CD4-positive, CD25-positive, alpha-beta regulatory T cell (primary cell): Measurements from ENCODE around the gene UNC5B. TPM values are rescaled to one million over a fixed set of nuclear protein-coding genes. Genes with fewer than 3 reads are reported as not detected.

Experiments
- ATAC-seq, 2 donors: fragments of 150-1000 bp; cut with Tn5 transposase; one replicate each; pipeline ENCODE4 v1.10.0; 2021; ENCODE audit warnings: low read depth in 2 of 2, moderate number of reproducible peaks in 2 of 2, moderate library complexity in 1 of 2
- DNase-seq, 3 donors: peaks; one replicate each; pipeline versions ENCODE4 v3.0.0 to v3.0.0-alpha.2; 2012 to 2022; ENCODE audit warnings: mixed read lengths in 1 of 3
- H3K27ac ChIP-seq: one replicate; pipeline ENCODE4 v1.7.0; 2013; ENCODE audit warnings: mild to moderate bottlenecking, low read length; ENCODE audit not compliant: insufficient read depth, poor library complexity, severe bottlenecking
- H3K27me3 ChIP-seq: one replicate; pipeline ENCODE4 v1.7.0; 2013; ENCODE audit warnings: low read length; ENCODE audit not compliant: control insufficient read depth, insufficient read depth
- H3K36me3 ChIP-seq: one replicate; pipeline ENCODE4 v1.7.0; 2013; ENCODE audit warnings: mild to moderate bottlenecking, low read length, moderate library complexity; ENCODE audit not compliant: control insufficient read depth, insufficient read depth
- H3K4me1 ChIP-seq: 2 replicates; pipeline ENCODE4 v1.7.0; 2013; ENCODE audit warnings: mild to moderate bottlenecking, low read length; ENCODE audit not compliant: insufficient read depth, control insufficient read depth, poor library complexity, severe bottlenecking
- H3K4me3 ChIP-seq: one replicate; pipeline ENCODE4 v1.7.0; 2013; ENCODE audit warnings: low read depth, mild to moderate bottlenecking, low read length, moderate library complexity
- H3K9me3 ChIP-seq, 2 experiments: 1 replicate in 1 of 2; 2 replicates in 1 of 2; pipeline ENCODE4 v1.7.0; 2013; ENCODE audit warnings: low read length in 2 of 2, mild to moderate bottlenecking in 1 of 2, moderate library complexity in 1 of 2; ENCODE audit not compliant: control insufficient read depth in 2 of 2
- H3K27ac Mint-ChIP-seq, 3 donors: one replicate each; pipeline ENCODE4 v1.8.0; 2020 to 2022; ENCODE audit warnings: mild to moderate bottlenecking in 3 of 3, mixed read lengths in 3 of 3, moderate library complexity in 2 of 3
- H3K27me3 Mint-ChIP-seq: one replicate; pipeline ENCODE4 v1.8.0; 2022; ENCODE audit warnings: mild to moderate bottlenecking, mixed read lengths
- H3K36me3 Mint-ChIP-seq: one replicate; pipeline ENCODE4 v1.8.0; 2020; ENCODE audit warnings: mixed read lengths
- H3K4me1 Mint-ChIP-seq, 4 donors: one replicate each; pipeline ENCODE4 v1.8.0; 2020 to 2022; ENCODE audit warnings: mixed read lengths in 4 of 4, mild to moderate bottlenecking in 1 of 4
- H3K4me3 Mint-ChIP-seq, 4 donors: one replicate each; pipeline ENCODE4 v1.8.0; 2020 to 2022; ENCODE audit warnings: mild to moderate bottlenecking in 4 of 4, mixed read lengths in 4 of 4, moderate library complexity in 3 of 4
- H3K9me3 Mint-ChIP-seq, 7 donors: one replicate each; pipeline ENCODE4 v1.8.0; 2020 to 2022; ENCODE audit warnings: mixed read lengths in 7 of 7, mild to moderate bottlenecking in 3 of 7, moderate library complexity in 2 of 7
- polyA plus RNA-seq, 4 donors: library from polyadenylated mRNA; unstranded; fragments of 300-500 nt; fragmentation: Illumina TruSeq; gene quantifications; one replicate each; pipeline ENCODE4 v1.2.3, GENCODE V29; 2021
- total RNA-seq: library from RNA; stranded (reverse); gene quantifications from one replicate; pipeline ENCODE4 v1.2.3, GENCODE V29; 2022

UNC5B gene
- total and polyA plus RNA-seq, 5 donors from 2014 or later = 0.07 TPM; not detected in 4

DNA sequence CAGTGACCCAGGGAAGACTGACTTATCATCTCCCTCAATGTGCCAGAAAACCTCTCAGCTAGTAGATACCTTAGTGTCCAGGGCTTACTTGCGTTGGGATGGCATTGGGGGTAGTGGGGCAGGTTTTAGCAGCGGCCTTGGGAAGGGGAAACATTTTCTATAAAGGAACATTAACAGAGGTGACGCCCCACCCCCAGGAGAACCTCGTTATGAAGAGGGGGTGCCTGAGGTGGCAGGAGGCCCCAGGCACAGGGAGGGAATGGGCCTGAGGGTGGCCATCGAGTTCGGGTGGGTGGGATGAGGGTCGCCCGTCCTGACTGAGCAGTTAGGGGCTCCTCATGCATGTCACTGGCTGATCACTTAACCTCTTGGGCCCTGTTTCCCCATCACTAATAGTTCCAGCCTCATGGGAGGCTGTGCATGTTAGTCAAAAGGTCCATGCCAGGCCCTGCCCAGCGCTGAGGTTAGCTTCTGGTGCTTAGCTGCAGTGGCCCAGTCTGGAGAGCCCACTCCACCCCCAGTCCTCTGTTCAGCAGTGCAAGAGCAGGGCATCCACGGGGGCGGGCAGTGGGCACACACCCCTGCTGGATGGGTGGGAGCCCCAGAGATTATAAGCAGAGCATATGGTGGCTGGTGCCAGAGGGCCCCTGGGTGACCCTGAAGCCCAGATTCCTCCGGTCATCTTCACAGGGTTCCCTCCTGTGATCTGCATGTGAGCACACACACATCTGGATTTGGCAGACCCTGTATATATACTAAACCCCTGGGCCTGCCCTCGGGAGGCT, 27.0 kb downstream of the UNC5B start:
- Mint-ChIP-seq H3K4me3 (no peak overlapping the region), H3K27ac (peak overlapping the region in 1 of 3 donors; percentile 52), H3K27me3 (no peaks in the 10 kb centered on the region), H3K9me3 (no peaks in the 10 kb centered on the region), H3K36me3 (no peaks in the 10 kb centered on the region), H3K4me1 (no peaks in the 10 kb centered on the region)
- Histone ChIP-seq H3K9me3 (no peaks in the 10 kb centered on the region), H3K36me3 (no peaks in the 10 kb centered on the region), H3K4me3 (no peak overlapping the region), H3K27me3 (no peaks in the 10 kb centered on the region), H3K4me1 (no peaks in the 10 kb centered on the region), H3K27ac (no peak overlapping the region)
- no peak for ATAC-seq
- no peak for DNase-seq

DNA sequence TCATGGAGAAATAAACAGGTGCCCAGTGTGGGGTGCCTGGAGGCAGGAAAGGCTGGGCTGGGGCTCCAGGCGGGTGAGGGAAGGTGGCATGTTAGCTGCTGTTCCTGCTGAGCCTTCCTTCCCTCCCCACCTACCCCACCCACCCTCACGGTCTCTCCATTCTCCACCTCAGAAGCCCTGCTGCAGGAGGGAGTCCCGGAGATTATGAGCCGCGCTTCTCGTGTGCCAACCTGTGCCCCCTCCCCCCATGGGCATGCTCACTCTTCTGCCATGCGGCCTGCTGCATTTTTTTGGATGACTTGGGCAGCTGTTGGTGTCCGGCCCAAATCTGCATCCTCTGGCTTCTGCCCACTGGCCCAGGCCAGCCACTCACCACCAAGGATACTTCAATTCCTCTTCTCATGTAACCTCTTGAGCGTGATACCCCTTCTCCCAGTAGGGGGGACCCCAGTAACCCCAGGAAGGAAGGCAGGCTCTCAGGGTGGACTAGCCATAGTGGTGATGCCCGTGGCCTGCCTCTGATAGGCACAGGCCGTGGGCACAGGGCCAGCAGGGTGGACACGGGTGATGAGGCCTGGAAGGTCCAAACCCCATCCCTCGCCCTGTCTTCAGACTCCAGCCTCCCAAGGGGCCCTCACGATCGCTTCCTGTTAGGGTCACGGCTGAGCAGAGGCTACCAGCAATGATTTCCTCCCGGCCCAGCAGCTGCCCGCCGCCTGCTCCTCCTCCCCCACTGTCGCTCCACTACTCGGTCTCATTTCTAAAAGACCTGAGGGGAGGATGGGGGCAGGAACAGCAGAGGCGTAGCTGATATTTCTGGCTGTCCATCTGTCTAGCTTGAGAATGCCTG, 27.8 kb downstream of the UNC5B start:
- H3K9me3 Mint-ChIP-seq = no peaks in the 10 kb centered on the region

DNA sequence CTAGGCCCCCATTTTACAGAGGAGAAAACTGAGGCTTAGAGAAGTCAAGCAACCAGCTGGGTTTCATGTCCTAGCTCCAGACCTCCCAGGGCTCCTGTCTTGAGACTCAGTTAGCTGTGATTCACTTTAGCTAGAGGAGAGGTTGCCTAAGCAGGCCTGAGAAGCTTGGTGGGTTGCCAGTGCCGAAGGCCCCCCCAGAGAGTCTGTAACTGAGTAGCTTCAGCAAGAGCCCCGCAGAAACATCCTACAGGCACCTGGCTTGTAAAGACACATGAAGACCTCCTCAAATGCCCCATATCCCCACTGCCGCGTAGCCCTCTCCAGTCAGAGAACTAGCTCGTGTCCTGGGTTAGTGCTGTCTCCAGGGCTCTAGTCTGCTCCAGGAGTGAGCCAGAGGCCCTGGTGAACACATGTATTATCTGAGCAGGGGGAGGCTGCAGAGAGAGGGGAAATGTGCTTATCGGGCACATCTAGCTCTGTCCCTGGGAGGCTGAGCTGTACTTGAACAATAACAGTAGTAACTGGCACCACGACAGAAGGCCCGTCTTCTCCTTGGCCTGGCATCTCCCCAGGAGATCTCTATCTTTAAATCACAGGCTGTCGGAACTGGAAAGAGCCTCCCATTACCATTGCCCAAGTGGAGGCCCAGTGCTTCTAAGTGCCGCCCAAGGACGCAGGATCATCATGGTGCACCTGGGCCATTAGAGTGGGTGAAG, 28.9 kb downstream of the UNC5B start:
- Mint-ChIP-seq H3K4me3 (no peak overlapping the region), H3K9me3 (no peaks in the 10 kb centered on the region), H3K36me3 (no peaks in the 10 kb centered on the region), H3K27me3 (peaks cover 4% of the 10 kb centered on the region), H3K27ac (no peak overlapping the region), H3K4me1 (no peaks in the 10 kb centered on the region)
- H3K9me3 ChIP-seq = no peaks in the 10 kb centered on the region
- H3K4me3 ChIP-seq = no peak overlapping the region
- no peaks in the 10 kb centered on the region for H3K36me3 ChIP-seq
- H3K4me1 ChIP-seq = no peaks in the 10 kb centered on the region
- H3K27ac ChIP-seq = no peak overlapping the region
- ATAC-seq (no peak), DNase-seq (no peak)
- H3K27me3 ChIP-seq = no peaks in the 10 kb centered on the region

More for the DNA sequence above, 27.8 kb downstream of the UNC5B start:
- H3K27ac ChIP-seq = no peak overlapping the region
- no peak for DNase-seq
- peaks cover 3% of the 10 kb centered on the region for H3K27me3 Mint-ChIP-seq
- H3K4me1 ChIP-seq = no peaks in the 10 kb centered on the region
- no peak overlapping the region for H3K27ac Mint-ChIP-seq
- no peak overlapping the region for H3K4me3 ChIP-seq
- H3K27me3 ChIP-seq = no peaks in the 10 kb centered on the region
- no peaks in the 10 kb centered on the region for H3K36me3 Mint-ChIP-seq
- no peaks in the 10 kb centered on the region for H3K9me3 ChIP-seq
- H3K4me3 Mint-ChIP-seq = no peak overlapping the region
- ATAC-seq = no peak
- no peaks in the 10 kb centered on the region for H3K4me1 Mint-ChIP-seq
- no peaks in the 10 kb centered on the region for H3K36me3 ChIP-seq

DNA sequence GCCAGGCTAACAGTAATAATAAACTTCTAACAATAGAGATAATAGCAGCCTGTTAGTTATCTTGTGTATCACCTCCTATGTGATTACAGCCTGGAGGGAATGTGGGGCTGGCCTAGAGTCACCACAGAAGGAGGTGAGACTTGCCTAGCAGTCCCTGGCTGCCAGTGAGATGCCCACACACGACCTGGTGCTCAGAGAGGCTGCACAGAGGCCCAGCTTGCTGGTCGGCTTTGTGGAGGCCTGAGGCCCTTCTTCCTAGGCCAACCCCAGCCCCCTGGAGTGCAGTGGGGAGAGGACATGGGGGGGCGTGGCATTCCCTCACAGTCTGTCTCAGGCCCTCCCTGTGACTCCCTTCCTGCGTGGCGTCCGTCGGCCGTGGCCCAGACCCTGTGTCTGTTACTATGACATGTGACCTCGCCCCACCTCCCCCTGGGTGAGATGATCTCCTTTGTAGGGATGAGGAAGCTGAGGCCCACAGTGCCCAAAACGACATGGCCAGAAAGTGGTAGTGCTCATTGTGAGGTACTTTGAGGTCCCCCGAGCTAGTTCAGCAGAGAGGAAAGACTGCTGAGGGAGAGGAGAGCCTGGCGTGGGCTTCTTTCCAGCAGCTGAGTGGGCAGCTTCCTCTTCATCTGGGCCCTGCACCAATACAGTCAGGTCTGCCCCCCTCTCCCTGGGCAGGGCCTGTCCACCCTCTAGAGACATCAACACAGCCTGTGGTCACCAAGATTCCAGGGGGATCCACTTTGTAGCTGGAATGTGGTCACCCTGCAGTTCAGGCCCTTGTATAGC, 29.7 kb downstream of the UNC5B start:
- Mint-ChIP-seq H3K36me3 (no peaks in the 10 kb centered on the region), H3K27me3 (peaks cover 4% of the 10 kb centered on the region), H3K4me1 (no peaks in the 10 kb centered on the region), H3K4me3 (no peak overlapping the region), H3K27ac (no peak overlapping the region), H3K9me3 (no peaks in the 10 kb centered on the region)
- H3K4me3 ChIP-seq = no peak overlapping the region
- DNase-seq (no peak), ATAC-seq (no peak)
- H3K27me3 ChIP-seq = no peaks in the 10 kb centered on the region
- H3K27ac ChIP-seq = no peak overlapping the region
- no peaks in the 10 kb centered on the region for H3K9me3 ChIP-seq
- H3K4me1 ChIP-seq = no peaks in the 10 kb centered on the region
- H3K36me3 ChIP-seq = no peaks in the 10 kb centered on the region

DNA sequence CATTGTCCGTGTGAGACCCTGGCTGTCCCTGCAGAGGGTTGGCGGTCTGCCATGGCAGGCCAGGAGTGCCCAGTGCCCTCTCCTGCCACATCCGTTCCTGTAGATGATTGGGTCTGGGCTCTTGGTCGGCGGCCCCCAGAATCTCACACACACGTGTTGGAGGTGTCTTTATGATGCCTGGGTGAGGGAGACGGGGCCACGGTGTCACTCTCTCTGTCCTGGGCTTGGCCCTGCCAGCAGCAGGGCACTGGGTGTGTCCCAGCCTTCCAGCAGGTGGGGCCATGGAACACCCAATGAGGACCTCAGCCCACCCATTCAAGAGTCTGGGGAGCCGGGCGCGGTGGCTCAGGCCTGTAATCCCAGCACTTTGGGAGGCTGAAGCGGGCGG, 30.2 kb downstream of the UNC5B start:
- Histone ChIP-seq H3K4me1 (no peaks in the 10 kb centered on the region), H3K27me3 (no peaks in the 10 kb centered on the region), H3K36me3 (no peaks in the 10 kb centered on the region), H3K27ac (no peak overlapping the region), H3K4me3 (no peak overlapping the region), H3K9me3 (no peaks in the 10 kb centered on the region)
- Mint-ChIP-seq H3K27me3 (peaks cover 4% of the 10 kb centered on the region), H3K4me1 (no peaks in the 10 kb centered on the region), H3K4me3 (no peak overlapping the region), H3K27ac (no peak overlapping the region), H3K9me3 (no peaks in the 10 kb centered on the region), H3K36me3 (no peaks in the 10 kb centered on the region)
- no peak for DNase-seq
- ATAC-seq = no peak

DNA sequence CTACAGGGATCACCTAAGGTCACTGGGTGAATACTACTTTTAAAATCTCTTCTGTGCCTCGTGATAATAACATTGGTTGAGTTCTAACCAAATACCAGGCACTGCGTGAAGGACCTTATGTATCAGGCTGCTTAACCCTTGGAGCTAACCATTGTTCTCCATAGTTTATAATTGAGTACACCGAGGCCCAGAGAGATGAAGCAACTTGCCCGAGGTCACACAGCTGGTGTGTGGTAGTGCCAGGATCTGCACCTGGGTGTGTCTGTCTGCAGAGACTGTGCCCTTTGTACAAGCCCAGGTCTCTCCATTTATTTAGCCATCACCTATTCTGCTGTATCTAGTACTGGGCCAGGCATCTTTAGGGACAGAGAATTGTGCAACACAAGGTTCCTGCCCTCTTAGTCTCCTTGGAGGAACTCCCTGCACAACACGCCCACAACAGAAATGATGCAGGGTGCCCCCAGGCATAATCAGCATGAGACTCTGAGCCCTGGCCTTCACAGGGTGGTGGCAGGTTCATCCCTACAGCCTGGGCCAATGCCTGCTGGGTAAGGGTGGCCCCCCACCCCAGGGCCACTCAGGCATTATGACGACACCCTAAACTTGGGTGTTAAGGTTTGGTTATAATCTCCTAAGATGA, 31.5 kb downstream of the UNC5B start:
- ATAC-seq (no peak), DNase-seq (no peak)
- no peaks in the 10 kb centered on the region for H3K4me1 ChIP-seq
- no peak overlapping the region for H3K27ac ChIP-seq
- H3K27me3 ChIP-seq = no peaks in the 10 kb centered on the region
- H3K27me3 Mint-ChIP-seq = peaks cover 11% of the 10 kb centered on the region
- H3K36me3 ChIP-seq = no peaks in the 10 kb centered on the region
- no peak overlapping the region for H3K4me3 ChIP-seq
- no peaks in the 10 kb centered on the region for H3K36me3 Mint-ChIP-seq
- no peaks in the 10 kb centered on the region for H3K4me1 Mint-ChIP-seq
- H3K4me3 Mint-ChIP-seq = no peak overlapping the region
- H3K9me3 ChIP-seq = no peaks in the 10 kb centered on the region
- no peaks in the 10 kb centered on the region for H3K9me3 Mint-ChIP-seq
- H3K27ac Mint-ChIP-seq = no peak overlapping the region
